Stomach (tissue), 9 donors: ENCODE measurements around the gene SERPINB2. TPM values are rescaled to one million over a fixed set of nuclear protein-coding genes. Genes with fewer than 3 reads are reported as not detected.
"Not testable (repeated sequence)": the region's sequence is repeated elsewhere in the genome, so short reads cannot be mapped to it uniquely, and the experiment has no call there.

ENCODE experiments used
- DNase-seq, 2 donors: peaks; one replicate each; pipeline versions ENCODE4 v3.0.0 to v3.0.0-alpha.2; 2013 to 2019
- H3K27ac ChIP-seq, 5 donors: fragments of 200-600 bp in 4 of 5; sonication (generic) in 4 of 5; one replicate each; pipeline ENCODE4 v1.5.1; 2013 to 2019; ENCODE audit warnings: mild to moderate bottlenecking in 1 of 5, moderate library complexity in 1 of 5
- H3K27me3 ChIP-seq, 3 donors: fragments of 200-600 bp; sonication (generic); one replicate each; pipeline ENCODE4 v1.5.1; 2017 to 2019; ENCODE audit warnings: mixed run types in 1 of 3
- H3K36me3 ChIP-seq, 4 donors: fragments of 200-600 bp; sonication (generic); 1 replicate in 3 of 4; 2 replicates in 1 of 4; pipeline ENCODE4 v1.5.1; 2016 to 2019
- H3K4me1 ChIP-seq, 4 donors: fragments of 200-600 bp; sonication (generic); one replicate each; pipeline ENCODE4 v1.5.1; 2016 to 2019
- H3K4me3 ChIP-seq, 4 donors: fragments of 200-600 bp; sonication (generic) in 3 of 4; one replicate each; pipeline ENCODE4 v1.5.1; 2016 to 2019; ENCODE audit warnings: mild to moderate bottlenecking in 1 of 4
- H3K9me3 ChIP-seq, 4 donors: fragments of 200-600 bp; sonication (generic); one replicate each; pipeline ENCODE4 v1.5.1; 2016 to 2019
- CTCF ChIP-seq, 7 experiments: fragments of 450-650 bp in 4 of 7; fragments of 200-600 bp in 3 of 7; sonication (generic) in 3 of 7; IDR thresholded peaks; one replicate each; pipeline ENCODE4 v1.5.1; 2016 to 2019; ENCODE audit warnings: antibody characterized with exemption in 7 of 7, control low read depth in 2 of 7, mild to moderate bottlenecking in 1 of 7
- EP300 ChIP-seq: sonication (generic); formaldehyde crosslinking; IDR thresholded peaks from one replicate; pipeline ENCODE4 v1.6.1; 2017; ENCODE audit warnings: antibody characterized with exemption
- POLR2A ChIP-seq, 4 donors: fragments of 450-650 bp; IDR thresholded peaks; one replicate each; pipeline ENCODE4 v1.6.1; 2016; ENCODE audit warnings: antibody characterized with exemption in 4 of 4, control low read depth in 2 of 4, mild to moderate bottlenecking in 1 of 4, moderate library complexity in 1 of 4
- POLR2AphosphoS5 ChIP-seq, 3 donors: sonication (generic); formaldehyde crosslinking; IDR thresholded peaks; one replicate each; pipeline ENCODE4 v1.6.1; 2016; ENCODE audit warnings: antibody characterized with exemption in 3 of 3
- WGBS, 5 donors: extraction: QIAGEN DNeasy Blood & Tissue Kit in 3 of 5; methylation state at CpG; one replicate each; pipeline versions ENCODE4 v1.1.5 to v1.1.7; 2013 to 2018; 5-methylcytosine and 5-hydroxymethylcytosine counted together
- intact Hi-C: fragments of 100-400 bp; cut with DNase I; formaldehyde crosslinking; loops from one replicate; pipeline ENCODE4 v1.15.1; 2023; ENCODE audit warnings: low total_unique reads
- polyA plus RNA-seq, 3 donors: library from polyadenylated mRNA; stranded (reverse); fragments of 200-250 nt; gene quantifications; one replicate each; pipeline ENCODE4 v1.2.3, GENCODE V29; 2013
- total RNA-seq, 5 donors: library from RNA; depleted of rRNA; stranded (reverse); fragments of >200 nt; gene quantifications; one replicate each; pipeline versions ENCODE4 v1.1.0 to v1.2.3, GENCODE V29; 2014 to 2016
- donor health status: healthy with polysubstance abuse.
- donor health status: Bipolar disorder and iron deficiency.
- donor health status: healthy.

Gene SERPINB2
- total and polyA plus RNA-seq, 8 donors = 0.46 to 22.4 (median 3.0) TPM; not detected in 4

DNA sequence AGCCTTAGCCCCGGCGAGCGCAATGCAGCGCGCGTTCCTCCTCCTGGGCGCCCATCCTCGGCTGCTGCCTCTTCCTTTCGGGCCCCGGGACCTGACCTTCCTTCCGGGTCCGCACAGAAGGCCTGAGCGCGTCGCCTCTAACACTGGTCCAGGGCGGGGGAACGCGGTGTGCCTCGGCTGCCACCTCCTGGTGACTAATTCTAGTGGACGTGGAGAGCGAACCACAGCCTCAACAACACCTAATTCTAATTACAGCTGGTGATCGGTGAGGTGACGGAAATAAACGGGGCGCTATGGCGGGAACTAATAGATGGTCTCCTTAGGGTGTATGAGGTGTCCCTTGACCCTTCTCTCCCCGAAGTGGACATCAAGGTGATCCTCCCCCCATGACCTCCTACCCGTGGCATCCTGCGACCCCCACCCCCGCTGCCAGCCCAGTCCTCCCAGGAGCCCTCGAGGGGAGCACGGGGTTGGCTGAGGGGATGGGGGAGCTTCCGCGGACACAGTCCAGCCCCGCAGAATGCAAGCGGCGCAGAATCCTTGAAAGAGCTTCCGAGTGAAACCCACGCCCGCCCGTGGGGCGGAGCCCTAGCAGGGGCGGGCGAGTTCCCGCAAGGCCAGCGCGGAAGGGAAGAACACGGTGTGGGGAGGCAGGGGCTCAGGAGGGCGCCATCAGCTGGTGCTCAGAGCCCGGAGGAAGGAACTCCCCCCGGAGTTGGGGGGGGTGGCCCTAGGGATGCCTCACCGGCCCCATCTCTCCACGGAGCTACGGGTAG is 48.8 kb downstream of the SERPINB2 start:
- DNase-seq = peak; percentile 82 to 91
- peak overlapping the region in 1 of 5 donors; percentile 19 for H3K27ac ChIP-seq
- intact Hi-C loops = no loop called here
- no peaks in the 10 kb centered on the region for H3K36me3 ChIP-seq
- H3K4me1 ChIP-seq = peaks cover 10 to 12% (median 12%) of the 10 kb centered on the region in 4 donors
- 1 to 4% (median 1%) methylated on average over 38 to 54 of the region's 54 CpGs for WGBS, 5 donors
- TF ChIP-seq EP300 (no peak), CTCF (IDR thresholded peaks at IDR 0.05) (peak in 4 of 7 experiments; percentile 26 to 68 (median 52))
- H3K27me3 ChIP-seq = peaks cover 5 to 34% (median 8%) of the 10 kb centered on the region in 3 donors
- H3K9me3 ChIP-seq = no peaks in the 10 kb centered on the region
- peak overlapping the region; percentile 38 to 59 (median 48) for H3K4me3 ChIP-seq

GRCh38 chr18:63936932-63937393 is 49.5 kb downstream of the SERPINB2 start:
- intact Hi-C loops = no loop called here
- no peak for DNase-seq
- H3K9me3 ChIP-seq = no peaks in the 10 kb centered on the region
- no peaks in the 10 kb centered on the region for H3K36me3 ChIP-seq
- TF ChIP-seq CTCF (IDR thresholded peaks at IDR 0.05) = no peak
- no peak for TF ChIP-seq POLR2AphosphoS5 (IDR thresholded peaks at IDR 0.05)
- TF ChIP-seq EP300 = no peak
- TF ChIP-seq POLR2A (IDR thresholded peaks at IDR 0.05) = no peak
- WGBS, 5 donors = 38 to 46% (median 39%) methylated on average over 13 to 19 of the region's 19 CpGs
- H3K4me3 ChIP-seq = peak overlapping the region; percentile 38 to 59 (median 48)
- no peak overlapping the region for H3K27ac ChIP-seq
- H3K27me3 ChIP-seq = peaks cover 5 to 34% (median 8%) of the 10 kb centered on the region in 3 donors
- peaks cover 10 to 12% (median 12%) of the 10 kb centered on the region in 4 donors for H3K4me1 ChIP-seq

DNA sequence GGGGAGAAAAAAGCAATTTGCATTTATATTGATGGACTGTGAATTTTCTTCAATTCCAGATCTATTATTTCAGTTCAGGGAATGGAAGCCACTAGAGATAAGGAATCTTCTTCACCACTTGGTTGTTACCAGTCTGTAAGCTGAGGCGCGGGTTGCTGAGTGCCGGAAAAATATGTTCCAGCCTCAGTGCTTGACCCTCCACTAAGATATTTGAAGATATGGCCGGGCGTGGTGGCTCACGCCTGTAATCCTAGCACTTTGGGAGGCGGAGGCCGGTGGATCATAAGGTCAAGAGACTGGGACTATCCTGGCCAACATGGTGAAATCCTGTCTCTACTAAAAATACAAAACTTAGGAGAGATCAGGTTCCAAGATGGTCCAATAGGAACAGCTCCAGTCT is 52.5 kb downstream of the SERPINB2 start:
- intact Hi-C loops = no loop called here
- 88 to 94% (median 92%) methylated on average over 8 of the region's 8 CpGs for WGBS, 5 donors

GRCh38 chr18:63940543-63941050 is 53.1 kb downstream of the SERPINB2 start:
- H3K4me3 ChIP-seq, DNase-seq, intact Hi-C loops, H3K36me3 ChIP-seq, H3K27ac ChIP-seq, H3K9me3 ChIP-seq: not testable (repeated sequence)
- Histone ChIP-seq H3K27me3 (peaks cover 5 to 39% (median 8%) of the 10 kb centered on the region in 3 donors), H3K4me1 (peaks cover 10 to 12% (median 12%) of the 10 kb centered on the region in 4 donors)
- 74 to 92% (median 79%) methylated on average over 15 to 17 of the region's 17 CpGs for whole genome bisulfite sequencing, 5 donors

More for the DNA sequence above, 52.5 kb downstream of the SERPINB2 start:
- Histone ChIP-seq H3K27me3 (peaks cover 5 to 35% (median 8%) of the 10 kb centered on the region in 3 donors), H3K36me3 (no peaks in the 10 kb centered on the region), H3K4me1 (peaks cover 10 to 12% (median 12%) of the 10 kb centered on the region in 4 donors), H3K4me3 (no peak overlapping the region), H3K9me3 (peaks cover 0 to under 1% (median 0%) of the 10 kb centered on the region in 4 donors), H3K27ac (no peak overlapping the region)
- no peak for DNase-seq
- TF ChIP-seq CTCF (IDR thresholded peaks at IDR 0.05) (no peak), POLR2AphosphoS5 (IDR thresholded peaks at IDR 0.05) (no peak), POLR2A (IDR thresholded peaks at IDR 0.05) (no peak), EP300 (no peak)
